H54 (cell line): ENCODE measurements around the gene ELL2.

Source experiments
- DNase-seq: peaks from one replicate; pipeline ENCODE4 v3.0.0; 2011; ENCODE audit warnings: low spot score, mixed read lengths; ENCODE audit not compliant: insufficient read length
- FAIRE-seq: peaks from 3 replicates; lab custom pipeline; 2011; peaks lifted over from hg19 to GRCh38; lab: Jason Lieb, UNC
- POLR2A ChIP-seq: IDR thresholded peaks from 2 replicates; pipeline ENCODE4 v1.6.1; 2011; ENCODE audit warnings: low read depth, mild to moderate bottlenecking, low read length

ELL2 gene

DNA sequence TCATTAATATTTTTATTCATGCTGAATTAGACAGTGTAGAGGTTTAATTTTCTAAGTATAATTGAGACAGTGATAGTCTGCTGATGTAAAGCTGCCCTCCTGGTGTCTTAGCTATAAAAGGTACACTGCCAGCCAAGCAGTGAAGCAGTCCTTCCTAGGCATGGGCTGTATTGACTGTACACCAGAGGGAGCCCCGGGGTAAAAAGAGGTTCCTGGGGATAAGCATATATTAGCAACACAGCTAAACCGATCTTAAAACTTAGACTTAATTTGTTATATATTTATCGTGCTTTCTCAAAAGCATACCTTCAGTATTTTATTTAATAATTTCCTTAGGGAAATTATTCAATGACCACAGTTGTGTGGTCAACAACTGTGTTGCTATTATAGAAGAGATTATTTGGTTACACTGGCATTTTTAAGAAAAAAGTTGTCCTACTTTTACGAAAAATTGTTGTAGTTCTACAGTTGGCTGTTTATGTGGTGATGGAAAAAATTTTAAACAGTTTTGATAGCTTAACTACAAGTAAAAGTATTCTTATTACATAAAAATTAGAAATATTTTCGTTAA is 68.8 kb downstream of the ELL2 start:
- FAIRE-seq, result no peak
- DNase-seq, result no peak
- TF ChIP-seq POLR2A, result no peak

DNA sequence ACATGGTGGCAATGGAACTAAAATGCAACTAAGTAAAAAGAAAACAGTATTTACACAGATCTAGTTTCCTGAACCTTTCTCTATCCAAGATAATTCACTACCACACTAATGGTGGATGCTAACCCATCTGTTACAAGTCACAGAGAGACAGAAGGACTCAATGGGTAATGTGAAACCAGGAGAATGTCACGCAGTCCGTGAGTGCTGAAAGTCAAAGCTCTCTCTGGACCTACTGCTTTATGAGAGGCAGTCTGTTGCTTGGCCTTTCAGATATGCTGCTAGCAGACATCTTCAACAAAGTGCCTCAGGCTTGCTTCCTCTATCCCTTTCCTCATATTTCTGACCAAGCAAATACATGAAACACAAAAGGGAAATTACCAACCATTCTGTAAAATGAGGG is 70.2 kb downstream of the ELL2 start:
- no peak for FAIRE-seq
- TF ChIP-seq POLR2A, result no peak
- DNase-seq, result no peak

DNA sequence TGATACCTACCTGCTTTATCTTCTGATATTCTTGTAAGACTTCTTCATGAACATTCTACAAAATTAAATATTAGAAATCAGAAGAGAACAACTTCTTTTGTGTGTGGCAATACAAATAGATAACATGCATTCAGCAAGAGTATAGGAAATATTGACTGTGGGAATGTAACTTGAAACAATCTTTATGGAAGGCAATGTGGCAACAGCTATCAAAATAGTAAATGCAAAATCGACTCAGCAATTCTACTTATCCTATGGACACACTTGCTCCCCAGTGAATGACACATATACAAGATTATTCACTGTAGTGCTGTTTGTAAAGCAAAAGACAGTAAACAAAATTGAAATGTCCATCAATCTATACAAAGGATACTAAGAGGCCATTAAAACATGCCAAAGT is 72.6 kb downstream of the ELL2 start:
- FAIRE-seq (no peak), DNase-seq (no peak)
- TF ChIP-seq POLR2A, result no peak

DNA sequence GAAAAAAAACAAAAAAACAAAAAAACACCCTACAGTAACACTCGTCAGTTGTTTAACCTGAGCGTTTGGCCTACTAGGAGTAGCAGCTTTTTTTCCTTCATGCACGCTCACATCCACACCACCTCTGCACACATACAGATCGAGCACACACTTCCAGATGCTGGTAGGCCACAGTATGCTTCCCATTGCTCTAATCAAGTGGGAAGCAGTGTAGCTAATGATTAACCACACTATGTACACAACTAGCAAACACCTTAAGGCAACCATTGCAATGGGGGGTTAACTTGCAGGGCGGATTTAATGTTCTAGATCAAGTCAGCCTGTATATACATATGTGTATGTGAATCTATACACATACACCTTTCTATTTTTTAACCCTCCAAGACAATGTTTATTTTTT is 73.7 kb downstream of the ELL2 start:
- FAIRE-seq (no peak), DNase-seq (no peak)
- no peak for TF ChIP-seq POLR2A

DNA sequence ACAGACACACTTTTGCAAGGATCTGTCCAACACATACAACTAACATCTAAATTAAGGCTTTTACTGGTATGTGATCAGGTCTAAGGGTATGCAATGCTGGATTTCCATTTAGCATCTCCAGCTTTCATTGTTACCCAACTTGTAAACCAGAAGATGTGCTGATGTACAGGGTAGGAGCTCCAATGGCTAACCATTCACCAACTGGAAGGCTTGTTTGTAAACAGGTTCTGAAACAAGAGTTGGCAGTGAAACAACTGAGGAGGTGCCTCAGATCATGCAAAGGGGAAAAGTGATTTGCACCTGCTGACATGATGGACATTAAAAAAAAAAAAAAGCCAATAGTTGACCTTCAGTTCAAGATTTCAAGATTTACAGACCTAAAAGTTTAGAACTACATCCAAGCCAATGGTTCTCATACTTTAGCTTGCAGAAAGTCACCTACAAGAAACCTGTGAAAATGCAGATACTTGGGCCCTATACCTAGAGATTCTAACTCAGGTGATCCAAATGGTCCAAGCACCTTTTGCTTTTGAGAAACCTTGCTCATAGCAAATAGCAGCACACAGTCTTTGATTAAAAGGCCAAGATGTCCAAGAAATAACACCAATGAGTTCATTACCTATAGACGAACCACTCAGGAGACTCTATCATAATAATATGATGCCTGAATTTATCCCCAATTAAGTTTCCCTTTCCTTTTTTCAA is 75.2 kb downstream of the ELL2 start:
- no peak for FAIRE-seq
- no peak for TF ChIP-seq POLR2A

DNA sequence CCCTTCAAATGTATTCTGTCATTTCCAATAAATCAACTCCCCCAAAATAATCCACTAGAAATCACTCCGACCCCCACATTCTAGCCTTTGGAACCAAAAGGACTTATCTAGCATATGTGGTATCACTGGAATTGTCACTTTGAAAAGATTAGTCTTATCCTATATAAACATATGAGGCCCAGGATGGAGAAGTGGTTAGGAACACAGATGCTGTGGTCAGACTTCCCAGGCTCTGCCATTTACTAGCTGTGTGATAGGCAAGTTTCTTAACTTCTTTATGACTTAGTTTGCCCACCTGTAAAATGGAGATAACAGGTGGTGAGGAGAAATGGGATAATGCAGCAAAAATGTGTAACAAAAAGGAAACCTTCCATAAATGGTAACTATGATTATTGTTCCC is 77.1 kb downstream of the ELL2 start:
- FAIRE-seq (no peak), DNase-seq (no peak)
- no peak for TF ChIP-seq POLR2A

More for the DNA sequence above, 75.2 kb downstream of the ELL2 start:
- no peak for DNase-seq

DNA sequence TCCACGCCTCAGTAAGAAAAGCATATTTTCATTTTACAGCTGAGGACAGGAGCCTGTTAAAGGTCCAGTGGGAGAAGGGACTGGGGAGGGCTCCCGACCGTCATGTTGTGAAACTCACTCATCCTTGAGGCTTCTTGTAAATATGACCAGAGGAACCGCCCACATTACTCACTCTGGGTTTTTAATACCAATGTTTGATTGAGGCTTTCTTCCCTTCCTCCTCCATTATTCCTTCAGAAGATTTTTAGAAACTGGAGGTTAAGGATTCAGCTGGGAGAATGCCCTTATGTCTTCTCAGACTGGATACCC is 77.7 kb downstream of the ELL2 start:
- DNase-seq (no peak), FAIRE-seq (no peak)
- TF ChIP-seq POLR2A, result no peak

DNA sequence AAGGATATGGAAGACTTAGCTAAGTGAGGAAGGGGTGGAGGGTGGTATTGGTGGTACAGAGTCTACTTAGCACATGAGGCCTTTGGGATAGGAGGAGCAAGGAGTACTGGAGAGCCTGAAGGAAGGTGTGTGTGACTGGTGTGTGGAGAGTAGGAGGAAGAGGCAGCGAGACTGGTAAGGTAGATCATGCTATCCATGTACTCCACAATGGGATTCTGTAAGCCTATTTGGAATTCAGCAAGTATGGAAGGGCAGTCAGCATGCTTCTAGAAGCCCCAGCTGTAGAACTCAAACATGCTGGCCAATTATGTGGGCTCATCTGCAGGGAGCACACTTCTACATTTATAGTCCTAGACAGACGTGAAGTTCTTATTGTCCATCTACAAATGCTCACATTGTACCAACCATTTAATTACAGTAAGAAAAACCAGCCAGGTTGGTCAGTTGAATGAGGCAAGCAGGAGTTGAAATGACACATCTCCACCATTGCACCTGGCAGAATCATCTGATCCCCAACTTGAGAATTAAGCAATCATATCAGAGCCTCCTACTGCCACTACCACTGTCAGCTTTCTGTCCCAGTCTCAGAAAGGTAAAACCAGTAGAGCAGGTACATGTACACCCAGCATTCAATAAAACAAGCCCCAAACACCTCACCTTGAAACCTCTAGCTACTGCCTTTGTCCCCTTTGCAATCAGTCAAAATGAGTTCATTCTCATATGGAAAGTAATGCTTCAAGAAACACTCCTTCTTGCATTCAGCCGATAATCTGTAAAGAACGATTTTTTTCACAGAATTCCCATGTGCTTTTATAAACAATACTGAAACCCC is 78.2 kb downstream of the ELL2 start:
- no peak for TF ChIP-seq POLR2A
- no peak for FAIRE-seq
- DNase-seq, result no peak

DNA sequence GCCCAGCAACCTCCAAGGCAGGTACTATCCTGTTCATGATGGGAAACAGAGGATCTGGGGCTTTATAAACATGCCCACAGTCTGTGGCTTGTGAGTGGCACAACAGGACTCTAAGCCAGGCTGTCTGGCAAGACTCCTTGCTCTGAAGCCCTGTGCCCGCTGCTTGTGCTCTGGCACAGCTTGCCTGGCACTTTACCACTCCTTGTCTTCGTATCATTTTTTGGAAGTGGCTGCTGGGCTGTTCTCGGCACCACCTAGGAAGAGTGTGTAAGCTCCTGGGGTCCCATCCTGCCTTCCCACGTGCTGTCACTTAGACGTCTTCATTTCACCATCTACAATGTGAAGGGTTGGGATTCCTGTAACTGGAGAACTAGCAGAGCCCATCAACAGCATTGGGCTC is 79.8 kb downstream of the ELL2 start:
- no peak for DNase-seq
- no peak for FAIRE-seq
- no peak for TF ChIP-seq POLR2A

DNA sequence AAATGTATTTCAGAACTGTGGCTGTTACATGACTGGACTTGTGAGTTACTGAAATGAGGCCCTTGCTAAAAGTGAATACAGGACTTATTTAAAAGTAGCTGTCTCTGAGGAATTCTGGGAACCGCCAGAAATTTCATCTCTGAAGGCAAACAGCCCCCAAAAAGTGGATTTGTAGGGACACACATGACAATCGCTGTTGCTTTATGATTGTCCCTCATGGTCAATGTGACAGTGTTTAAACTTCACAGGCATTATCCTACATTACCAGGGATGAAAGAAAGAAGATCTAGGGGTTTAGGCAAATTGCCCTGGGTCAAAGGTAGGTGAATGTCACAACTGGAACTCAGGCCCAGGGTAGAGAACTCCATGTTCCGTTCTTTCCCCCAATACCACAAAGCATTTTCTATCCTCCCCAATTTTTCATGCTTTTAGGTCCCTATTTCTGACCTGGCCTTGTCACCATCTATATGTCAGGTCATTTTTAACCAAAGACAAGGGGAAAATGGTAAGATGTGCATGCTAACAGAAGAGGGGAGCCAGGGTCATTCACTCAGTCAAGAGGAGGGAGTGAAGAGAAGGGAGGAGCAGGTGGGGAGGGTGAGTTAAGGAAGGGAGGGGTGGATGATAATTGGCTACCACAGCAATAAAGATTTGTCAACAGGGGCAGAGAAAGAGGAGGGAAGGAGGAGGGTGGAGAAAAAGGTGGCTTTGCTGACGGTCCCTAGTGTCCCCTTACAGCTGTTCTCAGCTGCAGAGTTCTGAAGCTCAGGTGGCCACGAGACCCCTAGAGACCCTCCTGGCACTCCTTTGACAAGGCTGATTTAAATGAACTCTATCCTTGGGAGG is 81.3 kb downstream of the ELL2 start:
- FAIRE-seq, result no peak
- TF ChIP-seq POLR2A, result no peak
- DNase-seq, result no peak

DNA sequence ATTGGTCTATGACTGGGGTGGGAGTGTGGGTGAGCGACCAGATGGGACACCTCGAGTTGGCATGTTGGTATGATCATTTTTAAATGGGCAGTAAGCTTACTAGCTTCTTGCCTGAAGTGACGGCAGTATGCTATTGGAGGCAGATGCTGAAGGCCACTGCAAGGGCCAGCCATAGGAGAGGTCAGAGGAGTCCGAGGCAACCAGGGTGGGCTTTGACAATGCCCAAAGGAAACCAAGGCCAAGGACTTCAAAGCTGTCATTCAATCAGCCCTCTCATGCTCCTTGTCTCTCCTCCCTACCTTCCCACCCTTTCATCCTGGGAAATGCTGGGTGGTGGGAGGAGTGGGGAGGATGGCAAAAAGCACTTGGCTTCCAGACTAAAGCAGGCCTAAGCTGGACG is 82.0 kb downstream of the ELL2 start:
- FAIRE-seq (no peak), DNase-seq (no peak)
- no peak for TF ChIP-seq POLR2A

DNA sequence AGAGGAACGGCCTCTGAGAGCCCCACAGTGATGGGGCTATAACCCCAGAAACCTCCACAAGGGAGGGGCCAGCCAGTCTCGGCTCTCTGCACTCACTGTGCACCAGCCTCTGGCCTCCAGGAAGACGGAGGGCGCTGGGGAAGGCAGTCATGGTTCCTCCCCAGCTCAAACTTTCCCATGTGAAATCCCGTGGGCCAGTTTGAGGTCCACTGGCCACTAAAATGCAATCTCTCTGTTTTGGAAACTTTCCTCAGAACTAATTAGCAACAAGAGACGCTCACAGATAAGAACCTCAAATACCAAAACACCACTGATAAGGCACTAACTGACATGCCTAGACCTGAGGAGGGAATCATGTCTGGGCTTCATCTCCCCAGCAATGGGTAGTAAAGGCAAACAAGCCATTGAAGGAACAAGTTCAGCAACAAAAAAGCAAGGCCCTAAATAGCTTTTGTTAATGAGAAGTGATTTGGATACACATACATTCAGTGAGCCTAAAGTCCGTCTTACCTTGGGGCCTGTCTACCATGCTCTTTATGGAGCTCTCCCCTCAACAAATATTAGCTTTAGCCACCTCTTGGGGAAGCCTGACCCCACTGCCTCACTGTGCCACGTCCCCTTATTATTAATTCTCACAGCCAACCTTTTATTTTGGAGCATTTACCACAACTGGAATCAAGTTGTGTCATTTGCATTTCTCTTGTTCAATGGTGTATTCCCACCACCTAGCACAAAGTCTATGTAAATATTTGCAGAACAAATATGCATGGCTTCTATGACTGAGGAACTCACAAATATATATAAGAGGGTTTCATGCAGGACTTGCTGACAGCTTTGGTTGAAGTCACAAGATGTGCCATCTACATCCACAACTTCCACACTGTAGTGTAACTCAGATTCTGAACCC is 83.0 kb downstream of the ELL2 start:
- TF ChIP-seq POLR2A, result no peak
- FAIRE-seq, result no peak
- no peak for DNase-seq

DNA sequence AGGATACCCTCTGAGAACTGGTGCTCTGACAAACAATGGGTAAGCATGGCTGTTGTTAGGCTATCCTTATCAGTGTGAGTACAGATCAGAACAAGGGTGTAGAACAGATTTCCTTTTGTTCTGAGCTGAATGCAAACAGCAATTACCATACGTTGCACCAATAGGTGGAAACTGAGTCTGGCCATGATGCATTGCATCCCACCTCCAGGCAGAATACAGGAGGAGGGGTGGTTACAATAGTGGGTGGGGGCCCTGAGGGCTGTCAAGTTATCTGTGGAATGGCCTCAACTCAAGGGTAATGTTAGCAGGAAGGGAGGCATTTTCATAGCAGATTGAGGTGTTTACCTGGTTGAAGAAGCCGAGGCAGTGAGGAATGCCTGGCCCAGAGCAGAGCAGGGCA is 84.9 kb downstream of the ELL2 start:
- no peak for FAIRE-seq
- DNase-seq, result no peak
- TF ChIP-seq POLR2A, result no peak
